Measurements from ENCODE around the gene GAB3. TPM values are rescaled to one million over a fixed set of nuclear protein-coding genes. Genes with fewer than 3 reads are reported as not detected.

Gene GAB3
- total RNA-seq, 1 donor from 2014 or later = 1.7 TPM

DNA sequence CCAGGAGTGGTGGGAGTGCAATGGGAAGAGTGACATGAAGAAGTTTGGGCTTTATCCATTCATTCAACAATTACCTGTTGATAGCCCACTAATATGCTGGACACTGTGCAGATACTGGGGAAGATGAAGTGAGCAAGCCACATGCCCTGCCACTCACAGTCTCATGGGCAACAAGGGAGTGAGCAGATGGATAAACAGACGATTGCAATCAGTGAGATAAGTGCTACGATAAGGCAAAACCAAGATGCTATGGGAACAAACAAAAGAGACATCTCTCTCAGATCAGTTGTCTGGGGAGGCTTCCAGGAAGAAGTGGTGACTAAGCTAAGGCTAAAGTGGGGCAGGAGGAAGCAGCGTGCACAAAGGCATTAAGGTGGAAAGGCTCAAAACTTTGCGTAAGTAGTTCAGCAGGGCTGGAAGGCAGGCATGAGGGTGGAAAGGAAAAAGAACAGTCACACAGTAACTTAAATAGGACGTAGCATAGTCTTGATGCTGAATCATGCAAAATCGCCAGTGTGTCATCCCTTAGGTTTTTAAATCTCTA, 31.7 kb downstream of the GAB3 start:
- Mint-ChIP-seq H3K4me1 (ENCODE audit: low read depth, unreplicated experiment) (peaks cover 7% of the 10 kb centered on the region), H3K36me3 (ENCODE audit: low read depth, unreplicated experiment) (no peaks in the 10 kb centered on the region), H3K27ac (ENCODE audit: unreplicated experiment) (peak overlapping the region; percentile 68), H3K4me3 (ENCODE audit: unreplicated experiment) (no peak overlapping the region), H3K27me3 (ENCODE audit: low read depth, unreplicated experiment) (no peaks in the 10 kb centered on the region), H3K9me3 (ENCODE audit: unreplicated experiment) (peaks cover 4% of the 10 kb centered on the region)
- peak overlapping the region; percentile 39 for H3K4me2 ChIP-seq (ENCODE audit: low read length)
- no peaks in the 10 kb centered on the region for H4K20me1 ChIP-seq (ENCODE audit: insufficient read depth, low read length)
- TF ChIP-seq CTCF (IDR thresholded peaks at IDR 0.05; ENCODE audit: insufficient read depth, low read depth, low read length) = no peak
- TF ChIP-seq EZH2 (IDR thresholded peaks at IDR 0.05; ENCODE audit: insufficient read depth, low read length) = no peak
- H3K4me1 ChIP-seq (ENCODE audit: insufficient read depth, low read length) = peaks cover 19% of the 10 kb centered on the region
- FAIRE-seq (peak; percentile 65), DNase-seq (ENCODE audit: low read depth) (peak; percentile 81)
- H3K27me3 ChIP-seq (ENCODE audit: insufficient read depth, low read length) = no peaks in the 10 kb centered on the region
- H3K9ac ChIP-seq (ENCODE audit: low read length) = no peak overlapping the region
- H3K4me3 ChIP-seq (ENCODE audit: insufficient read depth, low read depth, low read length) = no peak overlapping the region
- H3K27ac ChIP-seq (ENCODE audit: low read depth, low read length) = no peak overlapping the region
- H2AFZ ChIP-seq (ENCODE audit: low read depth, low read length) = no peak overlapping the region
- H3K79me2 ChIP-seq (ENCODE audit: insufficient read depth, low read length) = no peaks in the 10 kb centered on the region
- no peaks in the 10 kb centered on the region for H3K9me3 ChIP-seq (ENCODE audit: insufficient read depth, low read depth, low read length)
- no peaks in the 10 kb centered on the region for H3K36me3 ChIP-seq (ENCODE audit: insufficient read depth, low read length)

DNA sequence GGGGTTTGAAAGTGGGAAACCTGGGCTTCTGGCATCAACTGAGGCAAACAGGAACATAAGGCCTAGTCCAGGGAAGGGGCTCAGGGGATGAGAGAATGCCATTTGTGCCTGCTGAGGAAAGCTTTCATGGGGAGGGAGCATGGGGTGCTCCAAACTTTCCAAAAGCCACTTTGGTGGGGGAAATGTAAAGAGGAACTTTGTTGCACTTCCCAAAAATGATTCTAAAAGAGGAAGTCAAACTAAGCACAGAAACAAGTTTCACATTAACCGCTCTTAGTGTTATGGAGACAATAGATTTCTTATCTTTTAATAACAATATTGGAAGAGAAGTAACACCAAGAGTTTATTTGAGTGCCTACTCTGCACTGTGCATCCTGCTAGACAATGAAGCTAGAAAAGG, 32.3 kb downstream of the GAB3 start:
- no peak for FAIRE-seq
- H3K9me3 Mint-ChIP-seq (ENCODE audit: unreplicated experiment) = peaks cover 4% of the 10 kb centered on the region
- H3K27ac Mint-ChIP-seq (ENCODE audit: unreplicated experiment) = peak overlapping the region; percentile 34

More for the DNA sequence above, 32.3 kb downstream of the GAB3 start:
- H3K79me2 ChIP-seq (ENCODE audit: insufficient read depth, low read length) = no peaks in the 10 kb centered on the region
- no peak for DNase-seq (ENCODE audit: low read depth)
- H3K27me3 ChIP-seq (ENCODE audit: insufficient read depth, low read length) = no peaks in the 10 kb centered on the region
- Mint-ChIP-seq H3K36me3 (ENCODE audit: low read depth, unreplicated experiment) (no peaks in the 10 kb centered on the region), H3K4me3 (ENCODE audit: unreplicated experiment) (no peak overlapping the region), H3K27me3 (ENCODE audit: low read depth, unreplicated experiment) (no peaks in the 10 kb centered on the region), H3K4me1 (ENCODE audit: low read depth, unreplicated experiment) (peaks cover 7% of the 10 kb centered on the region)
- H2AFZ ChIP-seq (ENCODE audit: low read depth, low read length) = no peak overlapping the region
- H3K4me2 ChIP-seq (ENCODE audit: low read length) = no peak overlapping the region
- peaks cover 19% of the 10 kb centered on the region for H3K4me1 ChIP-seq (ENCODE audit: insufficient read depth, low read length)
- no peaks in the 10 kb centered on the region for H3K9me3 ChIP-seq (ENCODE audit: insufficient read depth, low read depth, low read length)
- H4K20me1 ChIP-seq (ENCODE audit: insufficient read depth, low read length) = no peaks in the 10 kb centered on the region
- no peak overlapping the region for H3K9ac ChIP-seq (ENCODE audit: low read length)
- H3K4me3 ChIP-seq (ENCODE audit: insufficient read depth, low read depth, low read length) = no peak overlapping the region
- no peak overlapping the region for H3K27ac ChIP-seq (ENCODE audit: low read depth, low read length)
- TF ChIP-seq CTCF (IDR thresholded peaks at IDR 0.05; ENCODE audit: insufficient read depth, low read depth, low read length) (no peak), EZH2 (IDR thresholded peaks at IDR 0.05; ENCODE audit: insufficient read depth, low read length) (no peak)
- H3K36me3 ChIP-seq (ENCODE audit: insufficient read depth, low read length) = no peaks in the 10 kb centered on the region

All from astrocyte (in vitro differentiated cells and primary cell).